HuH-7.5 (cell line): ENCODE measurements around the gene TEC.

Experiments used
- DNase-seq: peaks from one replicate; pipeline ENCODE4 v3.0.0; 2011; ENCODE audit warnings: low spot score

Gene TEC

GRCh38 chr4:48269861-48270522, 354 bp upstream of the TEC start:
- DNase-seq, result peak; percentile 81

GRCh38 chr4:48267574-48267973, 2.1 kb downstream of the TEC start:
- DNase-seq, result no peak

- no peak for DNase-seq
Measured at GRCh38 chr4:48266781-48267180, 2.9 kb downstream of the TEC start.

- no peak for DNase-seq
Measured at GRCh38 chr4:48262926-48263325, 6.7 kb downstream of the TEC start.

GRCh38 chr4:48262484-48262883, 7.2 kb downstream of the TEC start:
- no peak for DNase-seq

- DNase-seq, result no peak
Measured at GRCh38 chr4:48261281-48261680, 8.4 kb downstream of the TEC start.

GRCh38 chr4:48259748-48260147, 9.9 kb downstream of the TEC start:
- no peak for DNase-seq

- no peak for DNase-seq
Measured at GRCh38 chr4:48258845-48259397, 10.7 kb downstream of the TEC start.

- DNase-seq, result no peak
Measured at GRCh38 chr4:48255959-48256342, 13.7 kb downstream of the TEC start.

GRCh38 chr4:48255072-48255958, 14.3 kb downstream of the TEC start:
- DNase-seq, result no peak

- DNase-seq, result no peak
Measured at GRCh38 chr4:48254381-48255071, 15.1 kb downstream of the TEC start.

GRCh38 chr4:48252313-48252712, 17.3 kb downstream of the TEC start:
- no peak for DNase-seq

GRCh38 chr4:48250980-48251379, 18.7 kb downstream of the TEC start:
- no peak for DNase-seq

- DNase-seq, result no peak
Measured at GRCh38 chr4:48250343-48250742, 19.3 kb downstream of the TEC start.

GRCh38 chr4:48249378-48249777, 20.3 kb downstream of the TEC start:
- no peak for DNase-seq

- no peak for DNase-seq
Measured at GRCh38 chr4:48248559-48248953, 21.1 kb downstream of the TEC start.

GRCh38 chr4:48247878-48248558, 21.6 kb downstream of the TEC start:
- DNase-seq, result no peak

- no peak for DNase-seq
Measured at GRCh38 chr4:48247142-48247877, 22.3 kb downstream of the TEC start.

- DNase-seq, result no peak
Measured at GRCh38 chr4:48244665-48245064, 25.0 kb downstream of the TEC start.

GRCh38 chr4:48243887-48244286, 25.8 kb downstream of the TEC start:
- no peak for DNase-seq

- no peak for DNase-seq
Measured at GRCh38 chr4:48243429-48243828, 26.2 kb downstream of the TEC start.
